HFFc6 (cell line): ENCODE measurements around the gene SMYD3. TPM values are rescaled to one million over a fixed set of nuclear protein-coding genes. Genes with fewer than 3 reads are reported as not detected.

Experiments
- DNase-seq: peaks from one replicate; pipeline ENCODE4 v3.0.0-alpha.2; 2018
- H3K27ac Mint-ChIP-seq: 2 replicates; pipeline ENCODE4 v1.8.0; 2020; ENCODE audit warnings: mild to moderate bottlenecking, mixed read lengths
- H3K27me3 Mint-ChIP-seq: 2 replicates; pipeline ENCODE4 v1.8.0; 2021; ENCODE audit warnings: mild to moderate bottlenecking, moderate library complexity, mixed read lengths; ENCODE audit not compliant: insufficient read depth
- H3K36me3 Mint-ChIP-seq: 2 replicates; pipeline ENCODE4 v1.8.0; 2021; ENCODE audit warnings: low read depth, mixed read lengths
- H3K4me1 Mint-ChIP-seq: 2 replicates; pipeline ENCODE4 v1.8.0; 2020; ENCODE audit warnings: low read depth, mixed read lengths
- H3K4me3 Mint-ChIP-seq: 2 replicates; pipeline ENCODE4 v1.8.0; 2020; ENCODE audit warnings: mild to moderate bottlenecking, moderate library complexity, mixed read lengths
- H3K9me3 Mint-ChIP-seq: 2 replicates; pipeline ENCODE4 v1.8.0; 2020; ENCODE audit warnings: mild to moderate bottlenecking, mixed read lengths
- total RNA-seq, 6 experiments: library from RNA; stranded (reverse); fragmentation: NEBNext Ultra II Directional; extraction: Animal tissue kit (Norgen Biotek cat#: 25700); gene quantifications; 2 replicates in 1 of 6; 3 replicates in 5 of 6; pipeline ENCODE4 v1.2.3, GENCODE V29; 2021
- TF ChIP-seq, protein P1 (sequence below): fragments of 200-600 bp; sonication (generic); IDR thresholded peaks from 2 replicates; pipeline ENCODE4 v1.5.0; 2021; ENCODE audit warnings: antibody characterized with exemption, mild to moderate bottlenecking

SMYD3 gene
- total RNA-seq, 6 experiments from 2014 or later, result 28.4 to 37.9 (median 31.2) TPM

DNA sequence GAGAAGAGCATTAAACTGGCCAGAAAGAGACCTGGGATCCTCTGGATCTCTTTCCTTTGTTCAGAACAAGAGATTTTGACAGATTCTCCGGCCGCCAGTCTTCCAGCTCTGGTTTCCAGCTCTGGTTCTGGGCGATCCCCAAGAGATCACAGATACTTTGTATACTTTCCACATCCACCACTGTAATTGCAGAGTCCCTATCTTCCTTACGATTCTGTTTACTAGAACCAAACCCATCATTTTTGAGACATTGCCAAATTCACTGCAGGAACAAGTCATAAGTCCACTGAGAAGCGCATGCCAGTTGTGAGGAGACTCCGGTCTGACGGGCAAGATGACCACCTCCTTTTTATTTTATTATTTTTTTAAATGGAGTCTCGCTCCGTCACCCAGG lies 505.2 kb downstream of the SMYD3 start:
- Mint-ChIP-seq H3K36me3 (peaks cover 30% of the 10 kb centered on the region), H3K4me1 (peaks cover 89% of the 10 kb centered on the region), H3K27me3 (no peaks in the 10 kb centered on the region; the same call in 1 of the 2 replicates), H3K4me3 (peak overlapping the region; percentile 32), H3K27ac (peak overlapping the region; percentile 62), H3K9me3 (no peaks in the 10 kb centered on the region; the same call in 1 of the 2 replicates)
- TF ChIP-seq, protein P1, sequence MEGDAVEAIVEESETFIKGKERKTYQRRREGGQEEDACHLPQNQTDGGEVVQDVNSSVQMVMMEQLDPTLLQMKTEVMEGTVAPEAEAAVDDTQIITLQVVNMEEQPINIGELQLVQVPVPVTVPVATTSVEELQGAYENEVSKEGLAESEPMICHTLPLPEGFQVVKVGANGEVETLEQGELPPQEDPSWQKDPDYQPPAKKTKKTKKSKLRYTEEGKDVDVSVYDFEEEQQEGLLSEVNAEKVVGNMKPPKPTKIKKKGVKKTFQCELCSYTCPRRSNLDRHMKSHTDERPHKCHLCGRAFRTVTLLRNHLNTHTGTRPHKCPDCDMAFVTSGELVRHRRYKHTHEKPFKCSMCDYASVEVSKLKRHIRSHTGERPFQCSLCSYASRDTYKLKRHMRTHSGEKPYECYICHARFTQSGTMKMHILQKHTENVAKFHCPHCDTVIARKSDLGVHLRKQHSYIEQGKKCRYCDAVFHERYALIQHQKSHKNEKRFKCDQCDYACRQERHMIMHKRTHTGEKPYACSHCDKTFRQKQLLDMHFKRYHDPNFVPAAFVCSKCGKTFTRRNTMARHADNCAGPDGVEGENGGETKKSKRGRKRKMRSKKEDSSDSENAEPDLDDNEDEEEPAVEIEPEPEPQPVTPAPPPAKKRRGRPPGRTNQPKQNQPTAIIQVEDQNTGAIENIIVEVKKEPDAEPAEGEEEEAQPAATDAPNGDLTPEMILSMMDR, result no peak
- DNase-seq, result peak; percentile 45

DNA sequence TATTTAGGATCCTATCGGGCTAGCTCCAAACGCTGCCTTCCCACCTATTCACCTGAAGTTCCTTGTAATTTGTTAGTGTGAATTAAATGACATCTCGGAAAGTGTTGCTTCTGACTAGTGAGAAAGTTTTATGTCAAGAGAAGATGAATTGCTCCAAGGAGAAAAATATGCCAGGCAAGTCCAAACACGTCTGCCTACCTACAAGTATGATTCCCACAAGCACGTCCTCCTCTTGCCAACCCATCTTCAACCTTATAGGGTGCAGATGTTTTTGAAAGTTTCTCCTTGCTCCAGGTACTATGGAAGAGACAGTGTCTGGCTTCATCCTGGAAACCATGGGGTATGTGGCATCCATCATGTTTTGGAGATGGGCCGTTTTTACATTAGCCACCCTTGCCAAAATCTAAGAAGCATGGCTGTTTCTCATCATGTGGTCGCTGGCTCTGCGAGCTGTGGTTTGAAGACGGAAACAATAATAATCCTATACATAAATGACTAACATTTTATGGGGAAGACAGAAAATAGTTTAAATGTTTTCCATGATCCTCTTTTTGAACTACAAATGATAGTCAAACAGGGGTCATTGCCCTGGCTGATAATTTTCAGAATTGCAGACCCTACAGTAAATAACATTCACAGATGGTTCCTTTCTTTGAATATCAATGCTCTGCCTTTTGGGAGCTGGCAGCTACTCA lies 505.8 kb downstream of the SMYD3 start:
- peak overlapping the region; percentile 62 for H3K27ac Mint-ChIP-seq

DNA sequence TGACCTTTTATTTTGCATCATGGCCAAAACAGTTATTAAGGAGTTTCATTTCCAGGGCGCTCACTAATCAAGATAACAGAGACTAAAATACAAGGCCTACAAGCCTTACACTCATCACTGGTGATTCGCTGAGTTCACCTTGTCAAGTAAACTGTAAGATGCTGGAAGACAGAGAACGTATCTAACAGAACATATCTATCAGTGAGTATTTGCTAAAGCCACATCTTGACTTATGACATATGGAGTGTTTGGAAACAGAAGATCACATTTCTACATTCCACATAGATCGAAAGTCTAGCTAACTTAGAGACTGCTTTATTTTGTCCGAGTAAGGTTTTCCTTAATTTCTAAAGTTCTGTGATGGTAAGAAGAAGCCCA lies 506.5 kb downstream of the SMYD3 start:
- H3K36me3 Mint-ChIP-seq, result peaks cover 26% of the 10 kb centered on the region
- no peaks in the 10 kb centered on the region for H3K27me3 Mint-ChIP-seq
- DNase-seq, result no peak
- TF ChIP-seq, protein P1, result no peak
- H3K4me1 Mint-ChIP-seq, result peaks cover 86% of the 10 kb centered on the region
- peak overlapping the region; percentile 14; the same call in 1 of the 2 replicates for H3K27ac Mint-ChIP-seq
- H3K4me3 Mint-ChIP-seq, result no peak overlapping the region
- H3K9me3 Mint-ChIP-seq, result no peaks in the 10 kb centered on the region; the same call in 1 of the 2 replicates

More for the DNA sequence above, 505.8 kb downstream of the SMYD3 start:
- H3K27me3 Mint-ChIP-seq, result no peaks in the 10 kb centered on the region
- peaks cover 91% of the 10 kb centered on the region for H3K4me1 Mint-ChIP-seq
- DNase-seq, result peak; percentile 45
- H3K36me3 Mint-ChIP-seq, result peaks cover 30% of the 10 kb centered on the region
- H3K4me3 Mint-ChIP-seq, result peak overlapping the region; percentile 32; the same call in 1 of the 2 replicates
- TF ChIP-seq, protein P1, result no peak
- H3K9me3 Mint-ChIP-seq, result no peaks in the 10 kb centered on the region; the same call in 1 of the 2 replicates

DNA sequence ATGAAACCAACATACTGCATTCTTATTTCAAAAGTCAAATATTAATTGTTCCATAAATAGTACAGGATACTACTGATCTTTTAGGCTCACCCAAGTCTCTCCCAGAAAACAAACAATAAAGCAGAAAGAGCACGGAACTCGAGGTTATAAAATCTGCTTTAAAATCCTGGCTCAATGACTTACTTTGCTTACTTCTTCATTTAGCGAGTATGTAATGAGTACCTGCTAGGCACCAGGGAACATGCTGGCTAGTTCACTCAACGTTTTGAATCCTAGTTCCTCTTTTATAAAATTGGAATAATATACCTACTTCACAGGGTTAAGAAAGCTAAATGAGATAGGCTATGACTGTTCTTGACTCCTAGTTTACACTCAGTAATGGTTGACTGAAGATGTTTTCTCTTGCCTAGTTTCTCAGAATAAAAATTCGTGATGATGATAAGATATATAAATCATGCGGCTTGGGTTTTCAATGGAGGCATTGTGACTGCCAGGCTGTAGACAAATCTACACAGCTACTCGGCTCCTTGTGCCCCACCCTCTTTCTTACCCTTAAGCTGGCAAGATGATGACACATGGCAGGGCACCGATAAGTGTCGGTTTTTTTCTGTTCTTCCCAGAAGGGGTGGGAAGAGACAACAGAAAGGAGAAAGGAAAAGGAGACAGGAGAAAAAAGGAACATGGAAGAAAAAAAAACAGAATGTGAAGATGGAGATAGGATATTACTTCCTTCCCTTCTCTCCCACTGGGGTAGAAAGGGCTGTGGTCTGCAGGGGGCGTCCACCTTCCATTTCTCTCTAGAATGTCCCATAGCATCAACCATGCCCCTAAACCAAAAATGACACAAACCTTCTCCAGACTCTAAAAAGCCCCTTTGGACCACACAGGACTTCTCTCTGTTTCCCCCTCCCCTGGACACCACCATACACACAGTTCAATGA lies 507.1 kb downstream of the SMYD3 start:
- TF ChIP-seq, protein P1, result peak; percentile 15; the same call in 1 of the 2 replicates
- peaks cover 80% of the 10 kb centered on the region for H3K4me1 Mint-ChIP-seq
- H3K4me3 Mint-ChIP-seq, result no peak overlapping the region
- no peaks in the 10 kb centered on the region; the same call in 1 of the 2 replicates for H3K9me3 Mint-ChIP-seq
- H3K36me3 Mint-ChIP-seq, result peaks cover 25% of the 10 kb centered on the region
- DNase-seq, result no peak
- H3K27me3 Mint-ChIP-seq, result no peaks in the 10 kb centered on the region
- no peak overlapping the region for H3K27ac Mint-ChIP-seq

DNA sequence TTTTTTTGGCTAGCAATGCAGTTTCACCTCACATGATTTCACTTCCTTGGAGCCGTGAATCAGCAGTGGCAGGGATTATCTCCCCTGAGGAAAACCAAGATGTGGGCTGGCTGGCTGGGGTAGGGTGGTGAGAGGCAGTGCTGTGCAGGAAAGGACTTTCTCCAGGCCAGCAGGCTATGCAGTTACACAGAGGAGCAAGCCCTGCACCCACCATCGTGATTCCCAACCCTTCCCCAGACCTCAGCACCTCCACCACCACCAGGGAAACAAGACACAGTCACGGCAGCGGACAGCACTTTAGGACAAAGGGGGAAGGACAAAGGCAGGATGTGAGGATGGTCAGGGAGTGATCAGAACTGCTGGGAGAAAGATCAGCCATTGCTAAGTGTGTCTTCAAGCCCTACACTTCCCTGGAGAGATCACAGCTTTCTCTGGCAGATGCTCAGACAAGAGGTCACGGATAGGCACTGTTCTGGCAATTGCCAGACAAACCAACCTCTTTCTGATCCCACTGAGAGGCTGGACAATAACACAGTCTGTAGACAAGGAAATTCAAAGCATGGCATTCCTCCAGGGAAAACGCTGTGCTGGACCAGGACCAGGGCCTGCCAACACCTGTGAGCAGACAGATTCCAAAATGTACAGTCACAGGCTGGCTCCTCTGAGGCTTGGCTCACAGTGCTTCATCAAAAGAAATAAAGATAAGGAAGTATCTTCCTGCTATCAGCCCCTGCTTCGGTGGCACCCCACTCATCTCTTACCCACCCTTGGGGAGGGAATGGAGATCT lies 509.4 kb downstream of the SMYD3 start:
- H3K27ac Mint-ChIP-seq, result peak overlapping the region; percentile 69
- H3K4me3 Mint-ChIP-seq, result peak overlapping the region; percentile 14; the same call in 1 of the 2 replicates
- peaks cover 32% of the 10 kb centered on the region for H3K36me3 Mint-ChIP-seq
- no peaks in the 10 kb centered on the region; the same call in 1 of the 2 replicates for H3K27me3 Mint-ChIP-seq
- peak; percentile 28 for DNase-seq
- H3K9me3 Mint-ChIP-seq, result no peaks in the 10 kb centered on the region; the same call in 1 of the 2 replicates
- TF ChIP-seq, protein P1, result no peak
- peaks cover 57% of the 10 kb centered on the region for H3K4me1 Mint-ChIP-seq
